ENCODE measurements around the gene CCDC89. TPM values are rescaled to one million over a fixed set of nuclear protein-coding genes. Genes with fewer than 3 reads are reported as not detected.
"Not testable (repeated sequence)": the region's sequence is repeated elsewhere in the genome, so short reads cannot be mapped to it uniquely, and the experiment has no call there.

CCDC89 gene
- polyA plus RNA-seq, 3 donors, result 2.4 to 4.1 (median 3.2) TPM

DNA sequence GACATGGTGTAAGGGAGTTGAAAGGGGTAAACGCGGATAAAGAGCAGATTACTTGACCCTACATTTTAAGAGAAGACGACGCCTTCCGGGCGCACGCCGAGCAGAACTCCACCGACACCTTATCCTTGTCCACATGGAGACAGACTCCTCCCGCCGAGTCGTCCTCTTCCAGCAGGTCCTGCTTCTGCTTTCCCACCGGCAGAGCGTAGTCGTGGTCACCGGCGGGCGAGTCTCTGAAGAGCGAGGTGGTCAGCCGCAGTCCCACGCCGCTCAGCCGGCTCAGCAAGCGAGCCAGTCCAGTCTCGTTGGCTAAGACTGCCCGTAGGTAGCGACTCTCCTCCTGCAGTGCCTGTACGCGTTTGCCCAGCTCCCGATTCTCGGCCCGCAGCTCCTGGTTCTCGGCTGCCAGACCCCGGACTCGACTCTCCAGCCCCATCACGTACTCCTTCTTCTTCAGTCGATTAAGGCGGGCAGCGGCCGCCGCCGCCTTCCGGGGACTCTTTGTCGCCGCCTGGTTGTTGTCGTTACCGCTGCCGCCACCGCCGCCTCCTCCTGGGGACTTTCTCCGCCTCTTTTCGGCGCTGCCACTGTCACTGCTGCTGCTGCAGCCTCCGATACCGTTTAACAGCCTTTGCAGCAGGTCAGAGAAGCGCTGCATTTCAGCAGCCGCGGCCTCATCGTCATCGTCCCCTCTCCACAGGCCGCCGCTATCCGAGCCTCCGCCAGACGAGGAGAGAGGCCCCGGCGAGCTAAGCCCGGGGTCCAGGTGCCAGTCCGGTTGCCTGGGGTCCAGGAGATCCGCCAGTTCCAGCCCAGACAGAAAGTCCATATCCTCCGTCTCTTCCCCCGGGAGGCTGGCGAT lies 22.0 kb downstream of the CCDC89 start:
- DNase-seq (ENCODE audit: extremely low read depth in 1 of 11, low read depth in 9 of 11, low spot score in 4 of 11), result peak in 9 of 11 donors; percentile 68 to 77 (median 71)

DNA sequence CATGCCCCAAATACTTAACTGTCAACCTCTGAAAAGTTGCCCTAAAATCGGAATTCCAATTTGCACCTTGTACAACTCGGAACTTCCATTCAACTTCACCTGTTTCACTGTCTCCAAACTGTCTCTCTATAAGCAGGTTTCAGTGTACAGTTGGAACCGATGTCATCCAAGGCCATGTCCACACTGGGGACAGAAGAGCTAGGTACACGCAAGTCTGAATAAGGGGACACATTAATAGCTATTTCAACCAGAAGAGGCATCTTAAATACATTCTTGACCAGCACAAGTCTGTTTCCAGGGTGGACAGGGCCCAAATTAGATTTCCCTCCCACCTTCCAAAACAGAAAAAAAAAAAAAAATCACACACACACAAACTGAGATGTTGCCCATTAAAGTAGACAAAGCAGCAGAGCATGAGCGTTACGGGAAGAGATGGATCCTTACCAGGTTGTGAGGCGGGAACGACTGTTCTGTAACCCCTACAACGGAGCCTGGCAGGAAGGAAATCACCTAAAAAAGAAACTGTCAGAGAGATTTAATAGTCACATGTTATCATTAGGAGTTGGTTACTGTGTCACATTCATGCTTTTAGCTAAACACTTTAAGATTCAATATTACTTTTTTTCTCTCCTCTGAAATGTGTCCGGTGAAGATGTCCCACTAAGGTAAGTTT lies 22.8 kb downstream of the CCDC89 start:
- no peak for DNase-seq (ENCODE audit: extremely low read depth in 1 of 11, low read depth in 9 of 11, low spot score in 4 of 11)

DNA sequence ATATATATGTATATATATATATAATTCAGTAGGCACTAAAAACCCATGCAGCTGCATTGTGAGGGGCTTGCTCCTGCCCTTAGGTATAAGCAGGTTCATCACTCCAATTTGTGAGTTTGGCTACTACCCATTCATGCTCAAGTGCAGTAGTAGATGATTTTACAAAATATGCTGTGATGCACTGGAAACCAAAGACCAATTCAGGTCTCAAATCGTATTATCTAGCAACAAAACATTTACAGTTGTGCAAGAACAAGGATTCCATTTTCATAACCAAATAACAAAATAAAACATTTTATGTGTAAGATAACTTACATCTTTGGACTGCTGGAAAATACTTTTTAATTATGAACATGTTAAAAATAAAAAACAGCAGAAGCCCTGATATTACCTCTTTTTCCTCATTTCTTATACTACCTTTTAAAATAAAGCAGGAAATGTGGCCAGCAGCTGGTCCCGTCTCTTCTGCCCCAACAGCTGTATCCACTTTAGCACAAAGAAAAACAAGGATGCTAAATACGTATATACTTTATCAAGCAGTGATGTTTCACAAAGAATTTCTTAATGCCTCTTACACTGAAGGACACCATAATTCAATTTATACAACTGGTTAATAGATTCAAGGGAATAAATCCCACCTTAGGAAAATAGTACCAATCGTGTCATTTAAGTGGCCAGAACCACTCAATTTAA lies 23.9 kb downstream of the CCDC89 start:
- no peak for DNase-seq (ENCODE audit: extremely low read depth in 1 of 11, low read depth in 9 of 11, low spot score in 4 of 11)

DNA sequence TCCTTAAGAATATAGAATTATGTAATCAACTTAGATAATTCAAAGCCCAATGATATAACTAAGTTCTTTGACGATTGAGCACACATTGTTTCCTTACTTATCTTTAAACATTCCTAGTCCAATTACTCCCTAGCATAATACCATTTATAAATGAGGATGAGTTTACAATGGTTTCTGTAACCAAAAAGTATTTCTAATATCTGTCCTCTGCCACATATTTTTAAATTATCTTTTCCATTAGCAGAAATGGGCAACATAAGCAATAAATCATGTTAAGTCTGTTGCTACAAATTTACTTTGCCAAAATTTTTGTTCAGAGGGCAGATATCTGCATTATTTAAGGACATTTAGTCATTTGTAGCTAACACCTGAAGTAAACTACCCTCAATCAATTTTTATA lies 27.8 kb downstream of the CCDC89 start:
- no peak for DNase-seq (ENCODE audit: extremely low read depth in 1 of 11, low read depth in 9 of 11, low spot score in 4 of 11)

DNA sequence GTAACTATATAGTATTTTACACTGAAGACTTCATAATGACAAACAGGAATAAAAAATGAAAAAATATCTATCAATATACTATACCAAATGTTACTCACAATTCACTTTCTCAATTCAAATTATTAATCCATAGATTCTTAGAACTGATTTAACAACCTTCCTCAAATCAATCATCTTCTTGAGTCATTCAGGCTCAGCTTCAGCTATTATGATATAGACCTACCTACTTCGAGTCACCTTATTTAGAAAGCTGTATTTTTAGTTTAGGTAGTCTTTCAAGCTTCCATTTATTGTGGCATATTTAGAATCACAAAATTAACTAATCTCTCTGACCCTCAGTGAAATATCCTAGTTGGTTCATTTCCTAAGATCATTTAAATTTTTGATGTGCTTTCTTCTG lies 29.2 kb downstream of the CCDC89 start:
- DNase-seq (ENCODE audit: extremely low read depth in 1 of 11, low read depth in 9 of 11, low spot score in 4 of 11), result no peak

DNA sequence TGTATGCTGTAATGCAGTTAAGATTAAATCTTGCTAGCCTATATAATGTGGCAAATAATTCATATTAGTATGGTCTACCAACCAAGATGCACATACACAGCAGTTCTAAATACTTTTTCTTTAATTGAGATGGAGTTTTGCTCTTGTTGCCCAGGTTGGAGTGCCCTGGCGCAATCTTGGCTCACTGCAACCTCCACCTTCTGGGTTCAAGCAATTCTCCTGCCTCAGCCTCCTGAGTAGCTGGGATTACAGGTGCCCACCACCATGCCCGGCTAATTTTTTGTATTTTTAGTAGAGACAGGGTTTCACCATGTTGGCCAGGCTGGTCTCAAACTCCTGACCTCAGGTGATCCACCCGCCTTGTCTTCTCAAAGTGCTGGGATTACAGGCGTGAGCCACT lies 31.7 kb downstream of the CCDC89 start:
- DNase-seq (ENCODE audit: extremely low read depth in 1 of 11, low read depth in 9 of 11, low spot score in 4 of 11), result not testable (repeated sequence)

DNA sequence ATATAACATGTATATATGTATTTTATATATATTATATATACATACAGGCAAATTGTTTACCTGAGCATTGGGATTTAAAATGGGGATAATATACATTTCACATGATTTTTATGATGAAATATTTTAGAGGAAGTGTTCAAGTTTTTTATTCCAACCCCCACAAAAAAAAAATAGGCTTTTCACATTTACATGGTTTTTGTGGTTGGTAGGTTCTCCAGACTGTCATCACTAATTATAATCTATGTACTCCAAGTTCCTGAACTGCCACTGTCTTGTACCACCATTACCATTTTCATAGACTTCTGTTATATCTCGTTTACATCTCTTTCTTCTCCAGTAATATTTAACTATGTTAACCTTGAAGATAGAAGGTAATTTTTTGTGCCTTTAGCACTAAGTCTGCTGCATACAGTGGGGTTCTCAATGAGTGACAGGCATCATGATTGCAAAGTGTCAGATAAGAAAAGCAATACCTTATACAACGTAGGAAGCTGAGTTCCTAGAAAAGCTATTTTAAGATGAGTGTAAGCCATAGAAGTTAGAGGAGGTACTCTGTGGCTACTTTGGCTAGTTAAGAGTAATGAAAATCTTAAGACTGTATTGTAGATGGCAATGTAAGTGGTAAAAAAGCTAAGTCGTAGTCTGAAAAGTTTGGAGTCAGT lies 33.1 kb downstream of the CCDC89 start:
- DNase-seq (ENCODE audit: extremely low read depth in 1 of 11, low read depth in 9 of 11, low spot score in 4 of 11), result no peak

DNA sequence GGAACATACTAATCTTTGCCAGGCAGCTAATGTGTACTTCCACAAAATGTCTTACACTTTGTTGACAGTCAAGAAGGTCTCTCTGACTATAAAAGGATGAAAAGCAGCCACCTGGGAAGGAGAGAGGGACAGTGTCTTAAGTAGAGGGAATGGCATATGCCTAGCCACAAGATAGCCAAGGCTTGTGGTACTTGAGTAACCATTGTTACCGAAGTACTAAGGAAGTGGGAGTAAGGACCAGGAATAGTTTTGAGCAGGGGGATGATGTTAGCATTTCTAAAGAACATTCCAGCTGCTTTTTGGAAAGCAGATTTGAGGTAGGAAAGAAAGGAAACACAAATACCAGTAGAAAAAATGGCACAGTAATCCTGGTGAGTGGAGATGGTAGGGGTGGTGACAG lies 34.9 kb downstream of the CCDC89 start:
- DNase-seq (ENCODE audit: extremely low read depth in 1 of 11, low read depth in 9 of 11, low spot score in 4 of 11), result no peak

DNA sequence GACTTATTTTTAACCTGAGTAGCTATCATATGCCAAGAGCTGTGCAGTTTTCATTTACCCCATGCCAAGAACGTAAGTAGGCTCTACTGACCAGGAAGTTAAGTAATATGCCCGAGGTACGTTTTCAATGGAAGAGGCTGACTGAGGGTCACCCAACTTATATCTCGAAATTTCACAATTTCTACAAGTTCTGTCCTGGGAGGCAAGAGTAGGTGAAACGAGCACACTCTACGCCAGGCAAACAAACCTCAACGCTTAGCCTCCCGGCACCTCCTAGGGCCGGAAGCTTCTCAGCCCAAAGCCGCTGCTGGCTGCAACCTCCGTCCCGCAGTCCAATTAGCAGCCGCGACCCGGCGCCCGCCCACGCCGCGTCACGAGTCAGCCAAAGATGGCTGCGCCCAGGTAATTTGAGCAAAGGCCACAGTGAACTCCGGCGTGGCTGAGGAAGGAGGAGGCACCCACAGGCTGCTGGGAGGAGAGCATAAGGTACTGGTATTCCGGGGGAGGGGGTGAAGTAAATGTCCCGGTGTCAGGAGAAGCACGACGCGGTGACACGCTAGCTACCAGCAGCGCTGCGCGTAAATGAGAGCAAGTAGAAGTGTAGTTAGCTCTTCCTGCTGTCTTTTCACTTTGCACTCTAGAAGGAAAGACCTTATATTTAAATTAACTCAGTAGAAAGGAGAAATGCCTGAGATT lies 38.2 kb downstream of the CCDC89 start, which contains the start of gene TMEM126A:
TMEM126A (plus strand) TSS at position 364 of the 696 bp plus-strand sequence. CDS start 2,289 bp downstream, outside the sequence.
- DNase-seq (ENCODE audit: extremely low read depth in 1 of 11, low read depth in 9 of 11, low spot score in 4 of 11), result peak in 10 of 11 donors; percentile 70 to 87 (median 80)

DNA sequence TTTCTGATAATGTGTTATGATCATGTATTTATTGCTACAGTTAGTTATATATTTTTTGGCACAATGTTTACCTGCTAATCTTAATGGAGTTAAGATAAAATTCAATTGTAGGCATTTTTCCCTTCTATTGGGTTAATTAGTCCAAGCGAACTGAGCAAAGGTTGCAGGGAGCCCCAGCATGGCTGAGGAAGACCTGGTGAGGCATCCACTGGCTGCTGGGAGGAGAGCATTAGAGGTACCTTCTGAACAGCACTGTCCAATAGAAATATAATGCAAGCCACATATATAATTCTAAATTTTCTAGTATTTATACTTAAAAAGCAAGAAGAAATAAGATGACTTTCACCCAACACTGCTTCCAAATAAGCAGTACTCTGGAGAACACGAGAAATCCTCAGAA lies 38.9 kb downstream of the CCDC89 start:
- DNase-seq (ENCODE audit: extremely low read depth in 1 of 11, low read depth in 9 of 11, low spot score in 4 of 11), result no peak

DNA sequence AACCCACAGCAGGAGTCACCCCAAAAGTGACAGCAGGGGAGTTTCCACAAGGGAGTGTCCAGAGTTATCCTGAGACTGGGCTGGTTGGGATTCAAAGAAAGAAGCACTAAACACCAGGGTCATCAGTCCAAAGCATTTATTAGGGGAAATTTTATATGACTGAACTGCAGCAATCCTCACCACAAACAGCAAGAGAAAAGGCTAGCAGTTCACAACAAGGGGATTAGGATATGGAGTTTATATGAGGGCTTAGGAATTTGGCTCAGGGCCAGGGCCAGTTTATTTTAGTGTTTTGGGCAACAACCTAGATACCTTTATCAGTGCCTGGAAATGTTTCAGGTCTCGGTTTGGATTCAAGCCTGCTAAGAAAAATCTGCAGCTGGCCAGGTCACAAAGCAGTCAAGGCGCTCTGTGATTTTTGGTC lies 42.8 kb downstream of the CCDC89 start:
- no peak for DNase-seq (ENCODE audit: extremely low read depth in 1 of 11, low read depth in 9 of 11, low spot score in 4 of 11)

DNA sequence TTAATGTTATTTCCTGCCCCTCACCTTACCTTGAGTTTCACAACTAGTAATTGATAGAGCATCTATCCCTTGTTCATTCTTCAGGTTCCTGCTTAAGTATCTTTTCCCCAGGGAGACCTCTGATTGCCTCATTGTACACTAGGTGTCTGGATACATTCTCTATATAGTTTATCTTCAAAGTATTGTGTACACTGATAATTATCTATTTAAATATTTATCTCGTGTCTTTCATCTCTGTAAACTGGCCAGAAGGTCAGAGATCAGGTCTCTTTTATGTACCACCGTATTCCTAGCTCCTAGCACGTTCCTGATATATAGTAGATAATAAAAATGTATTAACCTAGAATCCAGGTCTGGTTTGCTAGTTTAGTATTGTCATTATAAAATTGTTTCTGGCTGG lies 51.2 kb downstream of the CCDC89 start:
- no peak for DNase-seq (ENCODE audit: extremely low read depth in 1 of 11, low read depth in 9 of 11, low spot score in 4 of 11)

Other genes starting within 250 kb of the CCDC89 start
- gene DLG2, start 58.9 kb downstream of the CCDC89 start, polyA plus RNA-seq (ENCODE audit: insufficient read length in 3 of 3), result 10 to 100 TPM in 2 of 3 donors, 1 to 10 TPM in 1; 9.9 to 11.8 (median 10.1) TPM
- gene TMEM126B, start 57.6 kb downstream of the CCDC89 start, polyA plus RNA-seq (ENCODE audit: insufficient read length in 3 of 3), result 10 to 100 TPM; 53.8 to 63.3 (median 58.8) TPM
- 10 to 100 TPM; 31.3 to 39.3 (median 33.3) TPM for gene TMEM126A, start 38.2 kb downstream of the CCDC89 start, polyA plus RNA-seq (ENCODE audit: insufficient read length in 3 of 3)
- gene CREBZF, start 21.1 kb downstream of the CCDC89 start, polyA plus RNA-seq (ENCODE audit: insufficient read length in 3 of 3), result 100 to 1,000 TPM in 2 of 3 donors, 10 to 100 TPM in 1; 96.3 to 131 (median 120) TPM
- gene SYTL2, start 124.9 kb upstream of the CCDC89 start, polyA plus RNA-seq (ENCODE audit: insufficient read length in 3 of 3), result 100 to 1,000 TPM in 1 of 3 donors, 10 to 100 TPM in 2; 66.2 to 103 (median 90.8) TPM
- under 1 TPM in 2 of 3 donors, not detected in 1; 0.06 to 0.12 TPM for gene CCDC83, start 169.2 kb upstream of the CCDC89 start, polyA plus RNA-seq (ENCODE audit: insufficient read length in 3 of 3)